Bronchial epithelial cell (primary cell): ENCODE results near the gene CACNA2D4. TPM values are rescaled to one million over a fixed set of nuclear protein-coding genes. Genes with fewer than 3 reads are reported as not detected.

Experiments
- DNase-seq: peaks from one replicate; pipeline ENCODE4 v3.0.0-alpha.2; 2010; ENCODE audit warnings: low read depth
- FAIRE-seq: peaks from 2 replicates; lab custom pipeline; 2011; peaks lifted over from hg19 to GRCh38; lab: Jason Lieb, UNC
- H3K27me3 ChIP-seq: 2 replicates; pipeline ENCODE4 v1.5.1; 2011; ENCODE audit warnings: low read length; ENCODE audit not compliant: control insufficient read depth, insufficient read depth
- H3K36me3 ChIP-seq: 2 replicates; pipeline ENCODE4 v1.5.1; 2011; ENCODE audit warnings: low read length; ENCODE audit not compliant: control insufficient read depth, insufficient read depth
- H3K4me3 ChIP-seq: 2 replicates; pipeline ENCODE4 v1.5.1; 2011; ENCODE audit warnings: mild to moderate bottlenecking, low read depth, low read length, control low read depth
- total RNA-seq: library from RNA; depleted of rRNA; stranded (reverse); fragments of >200 nt; gene quantifications from 2 replicates; pipeline ENCODE4 v1.2.1, GENCODE V29; 2014
- TF ChIP-seq, protein P1 (sequence below): IDR thresholded peaks from 2 replicates; pipeline ENCODE4 v1.5.1; 2011; ENCODE audit warnings: mild to moderate bottlenecking, moderate library complexity, low read length, control low read depth, inconsistent platforms; ENCODE audit not compliant: insufficient read depth, severe bottlenecking

Gene CACNA2D4
- total RNA-seq, 1 donor from 2014 or later: not detected

DNA sequence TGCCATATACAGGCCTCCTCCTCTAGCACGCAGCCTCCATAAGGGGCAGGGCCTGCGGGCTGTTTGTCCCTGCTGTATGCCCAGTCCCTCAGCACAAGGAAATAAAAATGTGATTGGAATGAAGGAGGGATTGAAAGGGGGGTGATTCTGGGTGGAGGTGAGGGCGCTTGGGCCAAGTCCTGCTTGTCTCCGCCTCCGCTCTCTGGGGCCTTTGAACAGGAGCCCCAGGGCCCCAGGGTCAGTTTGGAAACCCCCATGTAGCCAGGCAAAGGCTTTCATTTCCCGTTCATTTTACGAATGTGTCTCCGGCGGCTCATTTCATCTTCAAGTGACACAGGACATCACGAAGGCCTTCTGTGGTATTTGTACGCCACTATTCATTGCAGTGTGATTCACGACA lies 4.5 kb upstream of the CACNA2D4 start:
- DNase-seq (no peak), FAIRE-seq (no peak)
- Histone ChIP-seq H3K36me3 (no peaks in the 10 kb centered on the region), H3K27me3 (no peaks in the 10 kb centered on the region), H3K4me3 (no peak overlapping the region)
- TF ChIP-seq, protein P1, sequence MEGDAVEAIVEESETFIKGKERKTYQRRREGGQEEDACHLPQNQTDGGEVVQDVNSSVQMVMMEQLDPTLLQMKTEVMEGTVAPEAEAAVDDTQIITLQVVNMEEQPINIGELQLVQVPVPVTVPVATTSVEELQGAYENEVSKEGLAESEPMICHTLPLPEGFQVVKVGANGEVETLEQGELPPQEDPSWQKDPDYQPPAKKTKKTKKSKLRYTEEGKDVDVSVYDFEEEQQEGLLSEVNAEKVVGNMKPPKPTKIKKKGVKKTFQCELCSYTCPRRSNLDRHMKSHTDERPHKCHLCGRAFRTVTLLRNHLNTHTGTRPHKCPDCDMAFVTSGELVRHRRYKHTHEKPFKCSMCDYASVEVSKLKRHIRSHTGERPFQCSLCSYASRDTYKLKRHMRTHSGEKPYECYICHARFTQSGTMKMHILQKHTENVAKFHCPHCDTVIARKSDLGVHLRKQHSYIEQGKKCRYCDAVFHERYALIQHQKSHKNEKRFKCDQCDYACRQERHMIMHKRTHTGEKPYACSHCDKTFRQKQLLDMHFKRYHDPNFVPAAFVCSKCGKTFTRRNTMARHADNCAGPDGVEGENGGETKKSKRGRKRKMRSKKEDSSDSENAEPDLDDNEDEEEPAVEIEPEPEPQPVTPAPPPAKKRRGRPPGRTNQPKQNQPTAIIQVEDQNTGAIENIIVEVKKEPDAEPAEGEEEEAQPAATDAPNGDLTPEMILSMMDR: no peak

DNA sequence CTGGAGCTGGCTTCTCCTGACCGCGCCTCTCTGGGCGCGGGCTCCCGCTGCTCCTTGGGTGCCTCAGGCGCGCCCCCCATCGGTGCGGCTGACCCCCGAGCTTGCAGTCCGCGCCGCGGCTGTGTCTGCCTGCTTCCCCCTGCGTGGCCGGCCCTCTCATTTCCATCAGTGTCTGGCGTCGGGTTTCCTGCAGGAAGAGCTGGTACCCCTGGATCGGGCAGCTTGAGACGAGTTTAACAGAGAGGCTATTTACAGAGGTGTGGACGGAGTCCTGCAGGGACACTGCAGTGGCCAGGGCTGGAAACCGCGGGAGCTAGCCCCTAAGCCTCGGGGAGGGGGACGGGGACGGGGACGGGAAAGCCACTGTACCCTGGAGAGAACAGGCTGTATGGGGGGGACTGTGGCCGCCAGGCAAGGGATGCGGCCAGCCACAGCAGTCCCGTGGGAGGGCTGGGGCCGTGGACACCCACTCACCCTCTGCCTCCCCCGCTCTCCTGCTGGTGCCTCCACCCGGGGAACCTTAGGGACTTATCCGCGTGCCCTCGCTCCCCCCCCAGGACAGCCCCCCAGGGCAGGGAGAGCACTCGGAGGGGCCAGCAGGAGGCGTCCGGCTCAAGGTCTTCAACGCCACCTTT lies 3.7 kb upstream of the CACNA2D4 start:
- no peak overlapping the region for H3K4me3 ChIP-seq
- no peaks in the 10 kb centered on the region for H3K36me3 ChIP-seq
- no peak for DNase-seq
- no peak for FAIRE-seq
- H3K27me3 ChIP-seq: no peaks in the 10 kb centered on the region
- TF ChIP-seq, protein P1: no peak

DNA sequence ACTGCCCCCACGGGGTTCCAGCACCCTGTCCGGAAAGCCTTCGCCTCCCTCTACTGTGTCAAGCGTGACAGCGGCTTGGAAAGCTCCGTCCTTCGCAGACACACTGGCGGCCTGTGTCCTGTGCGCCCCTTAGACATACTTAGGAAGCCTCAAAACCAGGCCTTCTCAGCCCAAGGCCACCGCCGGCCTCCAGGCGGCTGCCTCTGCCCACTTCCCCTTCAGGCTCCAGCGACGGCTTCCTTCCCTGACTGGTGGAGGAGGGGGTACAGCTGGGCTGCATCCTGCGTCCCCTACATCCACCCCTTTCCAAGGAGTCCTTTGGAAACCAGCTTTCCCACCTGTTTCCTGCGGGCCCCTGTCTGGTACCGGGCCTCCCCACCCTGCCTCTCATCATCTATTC lies 2.5 kb upstream of the CACNA2D4 start:
- Histone ChIP-seq H3K27me3 (no peaks in the 10 kb centered on the region), H3K36me3 (no peaks in the 10 kb centered on the region), H3K4me3 (no peak overlapping the region)
- DNase-seq (no peak), FAIRE-seq (no peak)
- TF ChIP-seq, protein P1: no peak

DNA sequence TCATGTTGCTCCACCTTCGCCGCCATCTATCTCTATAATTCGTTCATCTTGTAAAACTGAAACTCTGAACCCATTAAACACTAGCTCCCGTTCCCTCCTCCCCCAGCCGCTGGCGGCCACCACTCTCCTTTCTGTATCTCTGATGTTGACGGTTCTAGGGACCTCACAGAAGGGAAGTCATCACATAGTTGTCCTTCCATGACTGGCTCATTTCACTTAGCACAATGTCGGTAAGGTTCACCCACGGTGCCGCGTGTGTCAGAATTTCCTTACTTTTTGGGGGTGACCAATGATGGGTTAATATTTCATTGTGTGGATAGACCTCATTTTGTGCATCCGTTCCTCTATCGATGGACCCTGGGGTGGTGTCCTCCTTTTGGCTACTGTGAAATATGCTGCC lies 2.0 kb upstream of the CACNA2D4 start:
- FAIRE-seq (no peak), DNase-seq (no peak)
- Histone ChIP-seq H3K36me3 (no peaks in the 10 kb centered on the region), H3K27me3 (no peaks in the 10 kb centered on the region), H3K4me3 (no peak overlapping the region)
- TF ChIP-seq, protein P1: no peak

DNA sequence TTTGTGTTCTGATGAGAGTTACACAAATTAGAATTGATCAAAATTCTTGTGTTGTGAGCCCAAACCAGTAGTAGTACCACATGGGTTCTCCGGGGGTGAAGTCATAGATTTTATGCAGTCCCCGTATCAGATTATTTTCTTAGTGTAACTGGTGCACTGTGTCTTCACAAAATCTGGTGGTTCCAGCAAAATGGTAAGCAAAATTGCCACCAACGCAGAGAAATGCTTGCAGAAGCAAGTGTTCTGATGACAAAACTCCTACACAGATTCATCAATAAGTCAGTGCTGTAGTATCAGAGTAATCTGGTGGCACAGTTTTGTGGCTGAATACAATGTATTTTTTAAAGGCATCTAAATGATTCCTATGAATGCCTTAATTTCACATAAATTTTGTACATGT lies 1.3 kb upstream of the CACNA2D4 start:
- Histone ChIP-seq H3K27me3 (no peaks in the 10 kb centered on the region), H3K4me3 (no peak overlapping the region), H3K36me3 (no peaks in the 10 kb centered on the region)
- FAIRE-seq (no peak), DNase-seq (no peak)
- TF ChIP-seq, protein P1: no peak

DNA sequence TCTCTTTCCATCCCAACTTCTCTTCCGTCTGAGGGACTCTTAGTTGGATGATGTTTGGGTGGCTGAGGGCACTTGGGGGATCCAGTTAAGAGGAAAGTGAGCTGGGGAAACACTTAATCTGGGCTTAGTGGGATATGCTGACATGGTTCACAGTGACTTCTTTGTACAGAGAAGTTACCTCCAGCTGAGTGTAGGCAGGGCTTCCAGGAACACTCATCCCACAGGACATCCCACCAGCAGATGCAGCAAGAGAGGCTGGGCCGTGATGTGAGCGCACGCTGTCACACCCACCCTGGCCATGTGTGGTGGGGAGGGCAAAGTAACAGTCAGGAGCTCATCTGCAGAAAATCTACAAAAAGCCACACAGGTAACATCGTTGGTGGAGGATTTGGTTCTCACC lies 832 bp upstream of the CACNA2D4 start:
- DNase-seq (no peak), FAIRE-seq (no peak)
- H3K36me3 ChIP-seq: no peaks in the 10 kb centered on the region
- H3K27me3 ChIP-seq: no peaks in the 10 kb centered on the region
- no peak overlapping the region for H3K4me3 ChIP-seq
- TF ChIP-seq, protein P1: no peak
